ENCODE measurements around the gene SMG7. TPM values are rescaled to one million over a fixed set of nuclear protein-coding genes. Genes with fewer than 3 reads are reported as not detected.

Gene SMG7
- total RNA-seq, 4 donors from 2014 or later = 30.3 to 59.9 (median 38.4) TPM

DNA sequence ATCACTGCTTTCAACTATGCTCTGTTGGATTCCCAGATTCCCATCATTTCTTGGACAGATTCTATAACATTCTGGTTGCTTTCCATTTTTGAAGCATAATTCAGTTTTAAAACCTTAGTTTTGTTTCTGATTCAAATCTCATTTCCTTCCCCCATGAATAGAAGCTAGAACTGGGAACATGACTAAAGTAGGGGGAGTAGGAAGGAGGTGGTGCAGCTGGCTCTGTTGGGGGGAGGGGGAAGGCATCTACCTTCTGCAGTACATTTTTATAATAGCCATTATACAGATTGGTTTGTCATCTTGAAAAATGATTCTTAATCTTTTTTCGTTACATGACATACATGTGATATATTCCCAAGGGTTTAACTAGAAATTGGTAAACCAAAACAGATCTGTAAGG lies 48.1 kb downstream of the SMG7 start:
- no peak for DNase-seq (ENCODE audit: low spot score)
- ATAC-seq (ENCODE audit: low FRiP score) = no peak
- TF ChIP-seq, protein P1, sequence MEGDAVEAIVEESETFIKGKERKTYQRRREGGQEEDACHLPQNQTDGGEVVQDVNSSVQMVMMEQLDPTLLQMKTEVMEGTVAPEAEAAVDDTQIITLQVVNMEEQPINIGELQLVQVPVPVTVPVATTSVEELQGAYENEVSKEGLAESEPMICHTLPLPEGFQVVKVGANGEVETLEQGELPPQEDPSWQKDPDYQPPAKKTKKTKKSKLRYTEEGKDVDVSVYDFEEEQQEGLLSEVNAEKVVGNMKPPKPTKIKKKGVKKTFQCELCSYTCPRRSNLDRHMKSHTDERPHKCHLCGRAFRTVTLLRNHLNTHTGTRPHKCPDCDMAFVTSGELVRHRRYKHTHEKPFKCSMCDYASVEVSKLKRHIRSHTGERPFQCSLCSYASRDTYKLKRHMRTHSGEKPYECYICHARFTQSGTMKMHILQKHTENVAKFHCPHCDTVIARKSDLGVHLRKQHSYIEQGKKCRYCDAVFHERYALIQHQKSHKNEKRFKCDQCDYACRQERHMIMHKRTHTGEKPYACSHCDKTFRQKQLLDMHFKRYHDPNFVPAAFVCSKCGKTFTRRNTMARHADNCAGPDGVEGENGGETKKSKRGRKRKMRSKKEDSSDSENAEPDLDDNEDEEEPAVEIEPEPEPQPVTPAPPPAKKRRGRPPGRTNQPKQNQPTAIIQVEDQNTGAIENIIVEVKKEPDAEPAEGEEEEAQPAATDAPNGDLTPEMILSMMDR (IDR thresholded peaks at IDR 0.05) = no peak

DNA sequence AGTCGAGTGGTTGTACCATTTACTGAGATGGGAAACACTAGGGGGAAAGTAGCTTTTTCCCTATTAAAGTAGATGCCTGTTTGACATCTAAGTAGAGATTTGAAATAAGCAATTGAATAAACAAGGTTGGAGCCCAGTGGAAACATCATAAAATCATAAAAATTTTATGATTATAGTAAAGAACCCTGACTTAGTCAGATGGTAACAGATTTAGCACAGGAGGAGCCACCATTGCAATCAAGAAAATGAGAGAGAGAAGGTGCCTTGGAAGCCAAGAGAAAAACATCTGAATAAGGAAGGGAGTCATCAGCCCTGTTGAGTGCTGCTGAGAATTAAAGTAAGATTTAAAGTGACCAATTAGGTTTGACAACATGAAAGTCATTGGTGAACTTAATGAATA lies 49.8 kb downstream of the SMG7 start:
- ATAC-seq (ENCODE audit: low FRiP score) = no peak
- no peak for DNase-seq (ENCODE audit: low spot score)
- TF ChIP-seq, protein P1 (IDR thresholded peaks at IDR 0.05) = no peak

DNA sequence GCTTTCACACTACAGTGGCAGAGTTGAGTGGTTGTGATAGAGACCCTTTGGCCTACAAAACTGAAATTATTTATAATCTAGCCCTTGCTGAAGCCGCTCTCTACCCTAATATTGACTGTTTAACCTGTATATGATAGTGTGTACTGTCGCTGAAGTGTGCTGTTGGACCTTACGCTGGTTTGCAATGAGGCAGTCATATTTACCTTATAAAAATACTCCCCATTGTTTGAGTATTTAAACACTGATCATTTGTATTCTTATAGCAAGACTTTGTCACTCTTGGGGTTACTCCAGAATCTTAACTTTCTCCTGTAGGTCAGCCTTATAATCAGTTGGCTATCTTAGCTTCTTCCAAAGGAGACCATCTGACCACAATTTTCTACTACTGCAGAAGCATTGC lies 56.3 kb downstream of the SMG7 start:
- ATAC-seq (ENCODE audit: low FRiP score) (no peak), DNase-seq (ENCODE audit: low spot score) (no peak)
- TF ChIP-seq, protein P1 (IDR thresholded peaks at IDR 0.05) = no peak

DNA sequence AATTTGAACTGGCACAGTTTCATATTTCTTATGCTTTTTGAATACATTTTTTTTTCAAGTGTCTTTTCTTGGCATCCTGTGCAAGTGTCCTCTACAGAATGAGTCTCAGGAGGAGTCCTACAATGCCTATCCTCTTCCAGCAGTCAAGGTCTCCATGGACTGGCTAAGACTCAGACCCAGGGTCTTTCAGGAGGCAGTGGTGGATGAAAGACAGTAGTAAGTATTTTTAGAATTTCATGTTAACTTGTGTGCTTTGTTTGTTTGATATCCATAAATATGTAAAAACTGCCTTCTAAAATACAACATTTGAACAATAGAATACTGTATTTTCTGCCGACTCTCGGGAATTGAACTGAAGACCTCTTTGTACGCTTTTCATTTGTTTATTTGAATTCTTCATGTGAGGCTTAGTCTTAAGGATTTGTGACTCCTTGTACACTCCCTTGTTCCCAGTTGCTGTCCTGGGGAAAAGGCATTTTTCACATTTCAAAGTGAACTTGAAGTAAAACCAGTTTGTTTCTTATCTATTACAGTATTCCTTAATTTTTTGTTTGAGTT lies 61.4 kb downstream of the SMG7 start:
- DNase-seq (ENCODE audit: low spot score) (no peak), ATAC-seq (ENCODE audit: low FRiP score) (no peak)
- TF ChIP-seq, protein P1 (IDR thresholded peaks at IDR 0.05) = no peak

DNA sequence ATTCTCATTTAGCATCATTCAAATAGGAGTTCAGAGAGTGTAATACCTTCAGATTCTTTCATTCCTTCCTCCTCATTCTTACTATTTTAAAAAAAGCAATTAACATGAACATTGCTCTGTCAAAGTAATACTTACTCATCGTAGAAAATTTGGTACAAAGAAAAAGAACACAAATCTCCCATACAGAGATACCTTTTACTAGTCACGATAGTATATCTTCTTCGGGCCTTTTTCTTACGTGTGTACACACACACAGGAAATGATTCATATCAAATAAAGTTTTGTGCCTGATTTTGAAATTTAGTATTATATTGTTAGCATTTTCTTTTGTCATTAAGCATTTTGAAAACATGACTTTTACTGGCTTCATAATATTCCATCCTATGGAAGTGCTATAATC lies 65.1 kb downstream of the SMG7 start:
- DNase-seq (ENCODE audit: low spot score) (no peak), ATAC-seq (ENCODE audit: low FRiP score) (no peak)
- TF ChIP-seq, protein P1 (IDR thresholded peaks at IDR 0.05) = no peak

DNA sequence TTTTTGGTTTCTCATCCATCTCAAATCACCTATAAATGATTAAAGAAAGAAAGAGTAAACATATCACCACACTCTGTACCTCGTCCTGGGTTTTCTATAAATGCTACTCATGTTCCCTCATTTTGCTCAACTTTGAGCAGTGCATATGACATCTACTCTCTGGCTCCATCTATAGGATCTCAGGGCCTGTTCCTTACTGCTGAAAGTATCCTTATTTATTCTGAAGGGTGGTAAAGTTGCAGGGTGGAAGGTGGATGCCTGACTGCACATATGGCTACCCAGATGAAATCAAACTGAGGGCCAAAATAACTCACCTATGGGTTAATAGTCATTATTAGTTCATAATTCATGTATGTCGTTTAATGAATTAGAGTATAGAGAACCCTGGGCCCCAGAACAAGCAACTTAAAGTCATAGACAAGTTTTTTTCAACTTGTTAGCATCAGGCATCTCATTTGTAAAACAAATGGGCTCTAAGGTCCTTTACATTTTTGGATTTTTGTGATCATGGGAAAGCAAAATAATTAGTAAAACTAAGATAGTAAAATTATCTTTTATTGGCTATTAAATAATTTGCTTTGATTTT lies 71.4 kb downstream of the SMG7 start:
- DNase-seq (ENCODE audit: low spot score) = no peak
- ATAC-seq (ENCODE audit: low FRiP score) = peak; percentile 64
- TF ChIP-seq, protein P1 (IDR thresholded peaks at IDR 0.05) = no peak

DNA sequence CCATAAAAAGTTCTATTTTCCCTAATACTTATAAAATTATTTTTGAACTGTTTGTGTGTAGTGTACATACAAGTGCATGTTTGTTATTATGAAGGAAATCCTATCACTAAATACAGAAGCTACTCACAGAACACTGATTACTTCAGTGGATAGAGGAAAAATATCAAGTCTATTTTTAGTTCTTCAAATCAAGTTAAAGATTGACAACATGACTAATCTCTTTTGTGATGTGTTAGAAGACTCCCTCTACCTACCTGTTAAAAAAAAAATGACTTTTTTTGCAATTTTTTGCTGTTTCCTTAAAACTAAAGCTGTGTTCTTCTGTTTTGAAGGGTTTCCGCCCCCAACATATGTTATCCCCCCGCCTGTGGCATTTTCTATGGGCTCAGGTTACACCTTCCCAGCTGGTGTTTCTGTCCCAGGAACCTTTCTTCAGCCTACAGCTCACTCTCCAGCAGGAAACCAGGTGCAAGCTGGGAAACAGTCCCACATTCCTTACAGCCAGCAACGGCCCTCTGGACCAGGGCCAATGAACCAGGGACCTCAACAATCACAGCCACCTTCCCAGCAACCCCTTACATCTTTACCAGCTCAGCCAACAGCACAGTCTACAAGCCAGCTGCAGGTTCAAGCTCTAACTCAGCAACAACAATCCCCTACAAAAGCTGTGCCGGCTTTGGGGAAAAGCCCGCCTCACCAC lies 72.4 kb downstream of the SMG7 start:
- TF ChIP-seq, protein P1 (IDR thresholded peaks at IDR 0.05) = no peak
- no peak for DNase-seq (ENCODE audit: low spot score)
- no peak for ATAC-seq (ENCODE audit: low FRiP score)
